SIG-M5 treated with dmso at 0.1 percent for 504 hours (cell line): Measurements from ENCODE around the gene DNASE1L1.

Experiments used
- DNase-seq: peaks from one replicate; lab custom pipeline; 2025; ENCODE audit not compliant: unreplicated experiment; lab: John Stamatoyannopoulos, UW

The DNASE1L1 gene

DNA sequence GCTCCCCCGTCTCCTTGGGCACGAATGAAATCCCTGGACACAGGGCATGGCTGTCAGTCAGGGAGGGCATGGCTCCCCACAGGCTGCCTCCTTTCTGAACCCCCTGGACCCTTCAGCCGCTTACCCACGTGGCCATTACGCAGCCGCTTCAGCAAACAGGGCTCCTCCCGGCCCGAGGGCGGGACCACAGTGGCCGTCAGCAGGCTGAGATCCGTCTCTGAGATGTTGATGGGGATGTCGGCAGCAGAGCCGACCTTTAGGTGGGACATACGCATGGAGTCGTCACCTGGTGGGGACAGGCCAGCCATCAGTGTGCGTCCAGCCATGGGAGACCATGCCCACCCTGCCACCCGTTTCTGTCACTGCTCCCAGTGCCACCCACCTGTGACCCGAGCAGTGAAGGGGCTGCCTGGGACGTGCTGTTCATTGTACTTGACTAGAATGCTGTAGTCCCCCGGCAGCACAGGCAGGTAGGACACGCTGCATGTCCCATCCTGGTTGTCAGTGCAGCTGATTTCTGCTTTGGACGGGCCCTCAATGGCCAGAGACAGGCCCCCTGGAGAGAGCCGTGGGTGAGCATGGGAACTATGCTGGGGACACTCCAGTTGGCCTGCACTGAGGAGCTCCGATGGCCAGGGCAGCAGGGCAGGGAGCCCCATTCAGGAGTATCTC is 55.7 kb downstream of the DNASE1L1 start:
- DNase-seq = no peak

DNA sequence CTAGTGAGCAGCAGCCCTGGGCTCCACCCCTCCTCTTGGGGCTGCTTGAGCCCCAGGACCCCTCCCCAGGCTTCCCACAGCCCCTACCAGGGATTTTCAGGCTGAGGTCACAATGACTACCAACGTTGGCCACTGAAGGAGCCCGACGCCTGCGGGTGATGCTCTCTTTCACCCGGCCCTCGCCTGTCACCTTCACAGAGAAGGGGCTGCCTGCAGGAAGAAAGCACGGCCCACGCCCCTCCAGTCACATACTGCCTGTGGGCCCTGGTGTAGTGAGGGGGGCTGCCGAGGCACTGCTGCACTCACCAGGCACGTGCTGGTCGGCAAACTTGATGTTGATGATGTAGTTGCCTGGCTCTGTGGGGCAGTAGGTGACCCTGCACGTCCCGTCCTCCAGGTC is 56.6 kb downstream of the DNASE1L1 start:
- DNase-seq = no peak

DNA sequence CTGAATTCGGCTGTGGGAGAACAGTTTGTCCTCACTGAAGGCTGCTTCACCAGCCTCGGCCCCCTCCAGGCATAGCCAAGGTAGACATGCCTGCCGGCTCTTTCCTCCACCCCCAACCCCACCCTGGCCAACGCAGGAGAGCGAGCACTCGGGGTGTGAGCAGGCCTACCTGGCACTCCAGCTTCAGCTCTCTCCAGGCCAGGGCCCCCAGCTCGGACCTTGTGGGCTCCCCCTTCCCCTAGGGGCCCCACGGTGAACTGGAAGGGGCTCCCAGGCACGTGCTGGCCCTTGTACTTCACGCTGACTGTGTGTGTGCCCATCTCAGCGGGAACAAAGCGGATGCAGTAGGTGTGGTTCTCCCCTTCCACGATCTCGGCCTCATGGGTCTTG is 57.0 kb downstream of the DNASE1L1 start:
- no peak for DNase-seq
